Gastroesophageal sphincter (tissue), 3 donors: ENCODE data around the gene PGM2.

Experiments used
- POLR2AphosphoS5 ChIP-seq: sonication (generic); formaldehyde crosslinking; IDR thresholded peaks from one replicate; pipeline ENCODE4 v1.6.1; 2017; ENCODE audit warnings: antibody characterized with exemption
- TF ChIP-seq, protein P1 (sequence below), 4 experiments: fragments of 200-600 bp in 2 of 4; fragments of 450-650 bp in 2 of 4; sonication (generic) in 1 of 4; IDR thresholded peaks; one replicate each; pipeline ENCODE4 v1.5.1; 2017 to 2019; ENCODE audit warnings: antibody characterized with exemption in 4 of 4, mild to moderate bottlenecking in 2 of 4, moderate library complexity in 2 of 4

DNA sequence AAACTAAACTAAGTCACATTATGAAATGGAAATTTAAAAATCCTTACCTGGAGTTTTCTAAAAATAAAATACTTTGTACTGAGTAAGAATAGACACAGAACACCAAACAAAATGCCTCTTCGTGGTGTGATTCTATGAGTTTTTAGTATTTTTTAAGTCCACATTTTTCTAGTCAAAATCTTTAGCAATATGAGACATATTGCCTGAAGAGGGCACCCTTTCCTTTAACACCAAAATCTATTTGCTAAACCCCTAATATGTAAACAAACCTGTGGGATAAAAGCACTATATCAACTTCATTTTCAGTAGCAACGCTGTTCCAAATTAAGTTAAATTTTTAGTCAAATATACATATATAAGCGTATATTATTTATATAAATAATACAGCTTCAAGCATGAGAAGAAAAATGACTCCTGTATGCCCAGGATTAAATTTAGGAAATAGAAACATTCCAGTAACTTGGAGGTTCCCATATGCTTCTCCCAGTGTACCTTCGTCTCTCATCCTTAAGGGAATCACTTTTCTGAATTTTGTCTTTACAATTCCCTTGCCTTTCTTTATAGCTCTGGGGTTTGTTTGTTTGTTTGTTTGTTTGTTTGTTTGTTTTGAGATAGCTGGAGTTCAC lies 23.0 kb upstream of the PGM2 start:
- TF ChIP-seq, protein P1, sequence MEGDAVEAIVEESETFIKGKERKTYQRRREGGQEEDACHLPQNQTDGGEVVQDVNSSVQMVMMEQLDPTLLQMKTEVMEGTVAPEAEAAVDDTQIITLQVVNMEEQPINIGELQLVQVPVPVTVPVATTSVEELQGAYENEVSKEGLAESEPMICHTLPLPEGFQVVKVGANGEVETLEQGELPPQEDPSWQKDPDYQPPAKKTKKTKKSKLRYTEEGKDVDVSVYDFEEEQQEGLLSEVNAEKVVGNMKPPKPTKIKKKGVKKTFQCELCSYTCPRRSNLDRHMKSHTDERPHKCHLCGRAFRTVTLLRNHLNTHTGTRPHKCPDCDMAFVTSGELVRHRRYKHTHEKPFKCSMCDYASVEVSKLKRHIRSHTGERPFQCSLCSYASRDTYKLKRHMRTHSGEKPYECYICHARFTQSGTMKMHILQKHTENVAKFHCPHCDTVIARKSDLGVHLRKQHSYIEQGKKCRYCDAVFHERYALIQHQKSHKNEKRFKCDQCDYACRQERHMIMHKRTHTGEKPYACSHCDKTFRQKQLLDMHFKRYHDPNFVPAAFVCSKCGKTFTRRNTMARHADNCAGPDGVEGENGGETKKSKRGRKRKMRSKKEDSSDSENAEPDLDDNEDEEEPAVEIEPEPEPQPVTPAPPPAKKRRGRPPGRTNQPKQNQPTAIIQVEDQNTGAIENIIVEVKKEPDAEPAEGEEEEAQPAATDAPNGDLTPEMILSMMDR (IDR thresholded peaks at IDR 0.05) = peak; percentile 46 to 66 (median 62)
- no peak for TF ChIP-seq POLR2AphosphoS5
